ENCODE results near the gene TMC1.

TMC1 gene

DNA sequence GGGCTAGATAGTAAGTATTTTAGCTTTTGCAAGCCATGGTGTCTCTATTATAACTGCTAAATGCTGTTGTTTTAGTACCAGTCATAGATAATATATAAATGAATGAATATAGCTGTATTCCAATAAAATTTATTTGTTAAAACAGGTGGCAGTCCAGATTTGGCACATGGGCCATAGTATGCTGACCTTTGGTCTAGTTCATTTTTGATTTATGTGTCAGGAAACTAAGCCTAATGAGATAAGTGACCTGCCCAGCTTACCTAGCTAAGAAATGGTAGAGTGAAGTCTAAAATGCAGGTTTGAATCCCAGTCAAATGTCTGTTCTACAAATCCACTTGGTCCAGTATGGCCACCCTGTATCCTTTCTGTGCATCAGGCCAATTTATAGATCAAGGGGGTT lies 292.1 kb downstream of the TMC1 start:
- Mint-ChIP-seq H3K27me3 (ENCODE audit: low read depth) (peaks cover 4% of the 10 kb centered on the region), H3K4me1 (peaks cover 30% of the 10 kb centered on the region), H3K4me3 (no peak overlapping the region), H3K36me3 (ENCODE audit: low read depth) (no peaks in the 10 kb centered on the region), H3K9me3 (no peaks in the 10 kb centered on the region), H3K27ac (peak overlapping the region in 1 of 3 experiments; percentile 12)
- TF ChIP-seq, protein P1, sequence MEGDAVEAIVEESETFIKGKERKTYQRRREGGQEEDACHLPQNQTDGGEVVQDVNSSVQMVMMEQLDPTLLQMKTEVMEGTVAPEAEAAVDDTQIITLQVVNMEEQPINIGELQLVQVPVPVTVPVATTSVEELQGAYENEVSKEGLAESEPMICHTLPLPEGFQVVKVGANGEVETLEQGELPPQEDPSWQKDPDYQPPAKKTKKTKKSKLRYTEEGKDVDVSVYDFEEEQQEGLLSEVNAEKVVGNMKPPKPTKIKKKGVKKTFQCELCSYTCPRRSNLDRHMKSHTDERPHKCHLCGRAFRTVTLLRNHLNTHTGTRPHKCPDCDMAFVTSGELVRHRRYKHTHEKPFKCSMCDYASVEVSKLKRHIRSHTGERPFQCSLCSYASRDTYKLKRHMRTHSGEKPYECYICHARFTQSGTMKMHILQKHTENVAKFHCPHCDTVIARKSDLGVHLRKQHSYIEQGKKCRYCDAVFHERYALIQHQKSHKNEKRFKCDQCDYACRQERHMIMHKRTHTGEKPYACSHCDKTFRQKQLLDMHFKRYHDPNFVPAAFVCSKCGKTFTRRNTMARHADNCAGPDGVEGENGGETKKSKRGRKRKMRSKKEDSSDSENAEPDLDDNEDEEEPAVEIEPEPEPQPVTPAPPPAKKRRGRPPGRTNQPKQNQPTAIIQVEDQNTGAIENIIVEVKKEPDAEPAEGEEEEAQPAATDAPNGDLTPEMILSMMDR (IDR thresholded peaks at IDR 0.05; ENCODE audit: unreplicated experiment in 3 of 3): no peak

DNA sequence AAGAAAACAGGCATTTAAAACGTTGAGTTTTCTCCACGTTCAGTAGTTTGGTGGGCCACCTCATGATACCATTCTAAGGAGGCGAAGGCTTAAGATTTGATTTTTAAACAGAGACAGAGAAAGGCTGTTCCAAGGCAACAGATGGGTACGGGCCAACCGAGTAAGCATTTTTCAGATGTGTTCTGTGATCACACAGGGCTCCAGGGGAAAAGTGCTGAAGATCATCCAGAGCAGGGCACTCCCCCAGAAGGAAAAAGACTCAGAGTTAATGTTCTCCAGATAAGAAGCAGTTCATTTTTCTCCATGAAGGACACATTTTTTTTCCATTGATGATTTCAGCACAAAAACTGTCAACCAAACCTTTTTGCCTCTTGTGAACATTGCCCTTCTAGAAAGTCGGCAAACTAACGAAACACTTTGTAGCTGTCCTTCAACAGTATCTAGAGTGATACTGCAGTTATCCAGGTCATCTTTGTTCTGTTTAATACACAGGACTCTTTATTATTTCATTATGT lies 292.7 kb downstream of the TMC1 start:
- Mint-ChIP-seq H3K9me3 (no peaks in the 10 kb centered on the region), H3K4me1 (peaks cover 30% of the 10 kb centered on the region), H3K27ac (peak overlapping the region in 1 of 3 experiments; percentile 12), H3K4me3 (no peak overlapping the region), H3K36me3 (ENCODE audit: low read depth) (no peaks in the 10 kb centered on the region), H3K27me3 (ENCODE audit: low read depth) (peaks cover 4% of the 10 kb centered on the region)
- TF ChIP-seq, protein P1 (IDR thresholded peaks at IDR 0.05; ENCODE audit: unreplicated experiment in 3 of 3): no peak

GRCh38 chr9:72816666-72817065 lies 295.3 kb downstream of the TMC1 start:
- Mint-ChIP-seq H3K4me3 (no peak overlapping the region), H3K36me3 (ENCODE audit: low read depth) (no peaks in the 10 kb centered on the region), H3K9me3 (no peaks in the 10 kb centered on the region), H3K27ac (no peak overlapping the region), H3K4me1 (peaks cover 25% of the 10 kb centered on the region), H3K27me3 (ENCODE audit: low read depth) (peaks cover 11% of the 10 kb centered on the region)
- TF ChIP-seq, protein P1 (IDR thresholded peaks at IDR 0.05; ENCODE audit: unreplicated experiment in 3 of 3): no peak

DNA sequence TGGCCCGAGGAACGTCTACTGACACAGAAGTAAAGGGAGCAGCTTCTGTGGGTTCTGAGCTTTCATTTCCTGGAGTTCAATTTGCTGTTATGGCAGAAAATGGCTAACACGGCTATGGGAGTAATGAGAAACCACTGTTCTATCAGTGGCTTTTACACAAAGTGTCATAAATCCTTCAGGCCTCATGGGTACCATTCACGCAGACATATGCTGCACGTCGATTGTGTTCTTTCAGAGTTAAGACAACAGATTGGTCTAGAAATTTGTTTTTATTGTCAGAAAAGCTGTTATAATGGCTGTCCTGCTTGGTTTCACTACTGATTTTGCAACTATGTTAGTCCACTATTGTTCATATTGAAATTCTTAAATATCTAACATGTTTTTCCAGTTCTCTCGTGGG lies 296.0 kb downstream of the TMC1 start:
- Mint-ChIP-seq H3K27ac (no peak overlapping the region), H3K9me3 (no peaks in the 10 kb centered on the region), H3K4me1 (peaks cover 25% of the 10 kb centered on the region), H3K36me3 (ENCODE audit: low read depth) (no peaks in the 10 kb centered on the region), H3K27me3 (ENCODE audit: low read depth) (peaks cover 14% of the 10 kb centered on the region), H3K4me3 (no peak overlapping the region)
- TF ChIP-seq, protein P1 (IDR thresholded peaks at IDR 0.05; ENCODE audit: unreplicated experiment in 3 of 3): no peak

DNA sequence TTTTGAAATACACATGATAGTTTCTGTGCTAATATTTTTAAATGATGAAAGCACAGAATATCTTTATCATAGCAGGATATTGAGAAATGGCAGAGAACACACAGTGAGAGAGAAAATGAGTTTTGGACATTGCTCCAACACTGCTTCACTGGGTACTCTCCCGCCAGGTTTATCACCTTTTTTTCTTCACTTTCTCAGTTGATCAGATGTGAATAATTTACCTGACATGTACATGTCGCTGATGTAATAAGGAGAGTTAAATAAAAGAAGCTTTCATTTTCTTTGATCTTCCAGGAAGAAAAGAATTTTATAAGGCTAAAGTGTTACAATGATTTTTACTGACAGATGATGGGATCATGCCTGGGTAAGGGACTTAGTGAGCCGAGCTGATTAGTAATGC lies 297.0 kb downstream of the TMC1 start:
- H3K27ac Mint-ChIP-seq: no peak overlapping the region
- TF ChIP-seq, protein P1 (IDR thresholded peaks at IDR 0.05; ENCODE audit: unreplicated experiment in 3 of 3): no peak
- H3K4me3 Mint-ChIP-seq: no peak overlapping the region
- peaks cover 15% of the 10 kb centered on the region for H3K27me3 Mint-ChIP-seq (ENCODE audit: low read depth)
- peaks cover 21% of the 10 kb centered on the region for H3K4me1 Mint-ChIP-seq
- no peaks in the 10 kb centered on the region for H3K36me3 Mint-ChIP-seq (ENCODE audit: low read depth)
- H3K9me3 Mint-ChIP-seq: no peaks in the 10 kb centered on the region

DNA sequence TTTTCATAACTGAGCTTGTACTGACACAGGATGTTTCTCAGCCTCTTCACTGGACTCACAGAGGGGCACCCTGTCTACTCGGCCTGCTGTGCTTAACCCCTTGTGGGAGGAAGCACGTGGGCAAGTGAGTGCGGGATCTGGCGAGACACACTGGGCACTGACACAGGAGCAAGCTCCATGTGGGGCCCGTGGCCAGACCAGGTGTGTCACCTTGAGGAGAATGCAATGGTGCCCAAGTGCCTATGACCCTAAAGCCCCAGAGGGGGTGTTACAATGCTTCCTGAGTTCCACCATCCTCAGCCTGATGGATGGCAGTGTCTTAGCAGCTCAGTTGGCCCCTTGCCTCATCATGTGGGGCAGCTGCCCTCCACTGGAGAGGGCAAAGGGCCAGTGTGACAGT lies 302.6 kb downstream of the TMC1 start:
- H3K36me3 Mint-ChIP-seq (ENCODE audit: low read depth): no peaks in the 10 kb centered on the region

More for the DNA sequence above, 302.6 kb downstream of the TMC1 start:
- Mint-ChIP-seq H3K27ac (no peak overlapping the region), H3K27me3 (ENCODE audit: low read depth) (peaks cover 16% of the 10 kb centered on the region), H3K9me3 (no peaks in the 10 kb centered on the region), H3K4me3 (no peak overlapping the region), H3K4me1 (peaks cover 23% of the 10 kb centered on the region)
- TF ChIP-seq, protein P1 (IDR thresholded peaks at IDR 0.05; ENCODE audit: unreplicated experiment in 3 of 3): no peak

Data from nephron (organoid).